DND-41 (cell line): ENCODE data around the gene GSTT2B.

ENCODE experiments used
- ATAC-seq: fragments of 200-7000 bp; cut with Tn5 transposase; 3 replicates; pipeline ENCODE4 v1.9.1; 2021; ENCODE audit warnings: low read depth; ENCODE audit not compliant: insufficient read depth
- DNase-seq: peaks from one replicate; pipeline ENCODE4 v3.0.0-alpha.2; 2020
- H2AFZ ChIP-seq: 2 replicates; pipeline ENCODE4 v1.6.0; 2012; ENCODE audit warnings: low read depth, low read length
- H3K27ac ChIP-seq: 2 replicates; pipeline ENCODE4 v1.5.1; 2012; ENCODE audit warnings: low read length, inconsistent platforms
- H3K27me3 ChIP-seq: fragments of 200-600 bp; sonication (generic); 2 replicates; pipeline ENCODE4 v1.6.0; 2012; ENCODE audit warnings: low read length, mild to moderate bottlenecking, inconsistent platforms; ENCODE audit not compliant: insufficient read depth, poor library complexity
- H3K36me3 ChIP-seq: 2 replicates; pipeline ENCODE4 v1.5.1; 2012; ENCODE audit warnings: low read length, inconsistent platforms; ENCODE audit not compliant: insufficient read depth
- H3K4me1 ChIP-seq: 2 replicates; pipeline ENCODE4 v1.5.1; 2012; ENCODE audit warnings: mild to moderate bottlenecking, low read length; ENCODE audit not compliant: insufficient read depth
- H3K4me2 ChIP-seq: 2 replicates; pipeline ENCODE4 v1.6.0; 2012; ENCODE audit warnings: mild to moderate bottlenecking, moderate library complexity, low read length, inconsistent platforms; ENCODE audit not compliant: insufficient read depth
- H3K4me3 ChIP-seq, 2 experiments: fragments of 200-600 bp in 1 of 2; shearing (Covaris generic) in 1 of 2; 2 replicates each; pipeline ENCODE4 v1.5.1; 2012 to 2016; ENCODE audit warnings: inconsistent platforms in 2 of 2, low read length in 2 of 2, mild to moderate bottlenecking in 2 of 2, low read depth in 1 of 2, moderate library complexity in 1 of 2
- H3K79me2 ChIP-seq: 2 replicates; pipeline ENCODE4 v1.6.0; 2012; ENCODE audit warnings: low read length, inconsistent platforms; ENCODE audit not compliant: insufficient read depth
- H3K9ac ChIP-seq: 2 replicates; pipeline ENCODE4 v1.6.0; 2012; ENCODE audit warnings: low read depth, mild to moderate bottlenecking, inconsistent platforms, low read length, moderate library complexity
- H3K9me3 ChIP-seq: 2 replicates; pipeline ENCODE4 v1.5.1; 2012; ENCODE audit warnings: low read length, moderate library complexity, mild to moderate bottlenecking, inconsistent platforms; ENCODE audit not compliant: insufficient read depth, severe bottlenecking
- H4K20me1 ChIP-seq: 2 replicates; pipeline ENCODE4 v1.6.0; 2012; ENCODE audit warnings: low read length; ENCODE audit not compliant: insufficient read depth
- CTCF ChIP-seq: IDR thresholded peaks from 2 replicates; pipeline ENCODE4 v1.5.1; 2012; ENCODE audit warnings: borderline replicate concordance, low read length, moderate library complexity, mild to moderate bottlenecking; ENCODE audit not compliant: poor library complexity, severe bottlenecking; ENCODE audit errors: extremely low read depth
- EZH2 ChIP-seq: IDR thresholded peaks from 3 replicates; pipeline ENCODE4 v1.6.1; 2012; ENCODE audit warnings: borderline replicate concordance, low read depth, mild to moderate bottlenecking, moderate library complexity, low read length, inconsistent platforms; ENCODE audit not compliant: severe bottlenecking

Gene GSTT2B

GRCh38 chr22:23915290-23915689, 45.7 kb downstream of the GSTT2B start:
- Histone ChIP-seq H4K20me1 (no peaks in the 10 kb centered on the region), H3K4me2 (no peak overlapping the region), H3K4me3 (no peak overlapping the region), H3K36me3 (peaks cover 2% of the 10 kb centered on the region; the same call in 1 of the 2 replicates), H3K27me3 (no peaks in the 10 kb centered on the region), H3K79me2 (peaks cover 5% of the 10 kb centered on the region; the same call in 1 of the 2 replicates), H3K9me3 (no peaks in the 10 kb centered on the region), H3K27ac (no peak overlapping the region), H3K4me1 (peaks cover 22% of the 10 kb centered on the region), H2AFZ (no peak overlapping the region), H3K9ac (no peak overlapping the region)
- DNase-seq (no peak), ATAC-seq (no peak)
- no peak for TF ChIP-seq EZH2
- no peak for TF ChIP-seq CTCF

GRCh38 chr22:23913661-23914353, 47.2 kb downstream of the GSTT2B start:
- Histone ChIP-seq H3K79me2 (peaks cover 5% of the 10 kb centered on the region; the same call in 1 of the 2 replicates), H4K20me1 (no peaks in the 10 kb centered on the region), H2AFZ (peak overlapping the region; percentile 82), H3K4me2 (peak overlapping the region; percentile 71), H3K36me3 (peaks cover 2% of the 10 kb centered on the region; the same call in 1 of the 2 replicates), H3K4me1 (peaks cover 22% of the 10 kb centered on the region), H3K9me3 (no peaks in the 10 kb centered on the region), H3K9ac (peak overlapping the region; percentile 80), H3K27me3 (no peaks in the 10 kb centered on the region), H3K4me3 (peak overlapping the region; percentile 43 to 62), H3K27ac (peak overlapping the region; percentile 97)
- ATAC-seq (peak; percentile 97), DNase-seq (peak; percentile 100)
- TF ChIP-seq EZH2 (no peak), CTCF (no peak)

GRCh38 chr22:23913306-23913660, 47.7 kb downstream of the GSTT2B start:
- Histone ChIP-seq H3K4me2 (peak overlapping the region; percentile 71), H3K27me3 (no peaks in the 10 kb centered on the region), H2AFZ (peak overlapping the region; percentile 82), H4K20me1 (no peaks in the 10 kb centered on the region), H3K79me2 (peaks cover 5% of the 10 kb centered on the region; the same call in 1 of the 2 replicates), H3K4me3 (peak overlapping the region; percentile 43 to 62), H3K27ac (peak overlapping the region; percentile 97), H3K9ac (peak overlapping the region; percentile 80), H3K4me1 (peaks cover 22% of the 10 kb centered on the region), H3K9me3 (no peaks in the 10 kb centered on the region), H3K36me3 (peaks cover 1% of the 10 kb centered on the region; the same call in 1 of the 2 replicates)
- DNase-seq, result peak; percentile 37
- TF ChIP-seq EZH2, result no peak
- no peak for TF ChIP-seq CTCF
- ATAC-seq, result peak; percentile 1; the same call in 1 of the 3 replicates
